SK-N-SH treated with all-trans-retinoic acid at 6 μM for 48 hours (cell line): ENCODE results near the gene AFAP1.

Experiments
- ARNTL ChIP-seq: fragments of 450-650 bp; formaldehyde crosslinking; IDR thresholded peaks from 2 replicates; pipeline ENCODE4 v1.5.0; 2020; ENCODE audit warnings: low read depth, mild to moderate bottlenecking, moderate library complexity, borderline replicate concordance
- PPARA ChIP-seq: fragments of 250-450 bp; sonication (Bioruptor Pico); IDR thresholded peaks from 2 replicates; pipeline ENCODE4 v1.5.0; 2020; ENCODE audit warnings: mild to moderate bottlenecking, borderline replicate concordance
- TOX ChIP-seq: fragments of 250-450 bp; sonication (Bioruptor Pico); IDR thresholded peaks from 2 replicates; pipeline ENCODE4 v1.8.0; 2021; ENCODE audit warnings: mild to moderate bottlenecking, moderate library complexity, borderline replicate concordance
- ZFP3 ChIP-seq: fragments of 250-450 bp; sonication (Bioruptor Pico); IDR thresholded peaks from 2 replicates; pipeline ENCODE4 v1.5.0; 2020; ENCODE audit warnings: mild to moderate bottlenecking, moderate library complexity
- TF ChIP-seq, protein P1 (sequence below): fragments of 250-450 bp; sonication (Bioruptor Pico); IDR thresholded peaks from 2 replicates; pipeline ENCODE4 v1.5.1; 2020; ENCODE audit warnings: low read depth, mild to moderate bottlenecking, moderate library complexity
- TF ChIP-seq, protein P2 (sequence below): fragments of 250-450 bp; sonication (Bioruptor Pico); IDR thresholded peaks from 2 replicates; pipeline ENCODE4 v1.8.0; 2020; ENCODE audit warnings: mild to moderate bottlenecking, moderate library complexity, borderline replicate concordance

DNA sequence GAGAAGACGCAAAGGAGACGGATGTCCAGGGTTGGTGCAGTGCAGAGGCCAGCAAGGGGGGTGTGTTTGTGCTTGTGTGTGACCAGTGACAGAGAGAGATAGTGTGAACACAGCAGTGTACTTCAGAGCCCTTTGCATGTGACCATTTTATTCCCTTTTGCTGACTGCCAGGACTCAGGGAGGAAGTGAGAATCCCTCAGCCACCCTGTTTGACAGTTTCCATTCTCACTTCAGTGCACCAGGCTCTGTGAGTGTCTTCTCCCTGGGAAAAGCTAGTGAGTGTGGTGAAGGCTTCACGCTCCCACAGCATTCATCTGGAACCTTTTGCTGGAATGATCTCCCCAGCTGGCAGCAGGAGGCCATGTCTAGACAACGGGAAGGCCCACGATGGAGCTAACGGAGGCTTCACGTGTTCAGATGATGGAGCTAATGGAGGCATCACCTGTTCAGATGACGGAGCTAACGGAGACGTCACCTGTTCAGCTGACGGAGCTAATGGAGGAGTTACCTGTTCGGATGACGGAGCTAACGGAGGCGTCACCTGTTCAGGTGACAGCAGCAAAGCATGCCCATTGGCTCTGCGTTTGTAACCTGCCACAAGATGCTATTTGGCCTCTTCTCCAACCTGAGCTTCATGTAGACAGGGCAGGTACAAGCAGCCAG is 195.4 kb downstream of the AFAP1 start:
- TF ChIP-seq, protein P1, sequence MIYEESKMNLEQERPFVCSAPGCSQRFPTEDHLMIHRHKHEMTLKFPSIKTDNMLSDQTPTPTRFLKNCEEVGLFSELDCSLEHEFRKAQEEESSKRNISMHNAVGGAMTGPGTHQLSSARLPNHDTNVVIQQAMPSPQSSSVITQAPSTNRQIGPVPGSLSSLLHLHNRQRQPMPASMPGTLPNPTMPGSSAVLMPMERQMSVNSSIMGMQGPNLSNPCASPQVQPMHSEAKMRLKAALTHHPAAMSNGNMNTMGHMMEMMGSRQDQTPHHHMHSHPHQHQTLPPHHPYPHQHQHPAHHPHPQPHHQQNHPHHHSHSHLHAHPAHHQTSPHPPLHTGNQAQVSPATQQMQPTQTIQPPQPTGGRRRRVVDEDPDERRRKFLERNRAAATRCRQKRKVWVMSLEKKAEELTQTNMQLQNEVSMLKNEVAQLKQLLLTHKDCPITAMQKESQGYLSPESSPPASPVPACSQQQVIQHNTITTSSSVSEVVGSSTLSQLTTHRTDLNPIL (CRISPR knock-in tag) = no peak
- TF ChIP-seq ARNTL (CRISPR knock-in tag) (no peak), PPARA (no peak), TOX (CRISPR knock-in tag) (no peak), ZFP3 (CRISPR knock-in tag) (no peak)
- TF ChIP-seq, protein P2, sequence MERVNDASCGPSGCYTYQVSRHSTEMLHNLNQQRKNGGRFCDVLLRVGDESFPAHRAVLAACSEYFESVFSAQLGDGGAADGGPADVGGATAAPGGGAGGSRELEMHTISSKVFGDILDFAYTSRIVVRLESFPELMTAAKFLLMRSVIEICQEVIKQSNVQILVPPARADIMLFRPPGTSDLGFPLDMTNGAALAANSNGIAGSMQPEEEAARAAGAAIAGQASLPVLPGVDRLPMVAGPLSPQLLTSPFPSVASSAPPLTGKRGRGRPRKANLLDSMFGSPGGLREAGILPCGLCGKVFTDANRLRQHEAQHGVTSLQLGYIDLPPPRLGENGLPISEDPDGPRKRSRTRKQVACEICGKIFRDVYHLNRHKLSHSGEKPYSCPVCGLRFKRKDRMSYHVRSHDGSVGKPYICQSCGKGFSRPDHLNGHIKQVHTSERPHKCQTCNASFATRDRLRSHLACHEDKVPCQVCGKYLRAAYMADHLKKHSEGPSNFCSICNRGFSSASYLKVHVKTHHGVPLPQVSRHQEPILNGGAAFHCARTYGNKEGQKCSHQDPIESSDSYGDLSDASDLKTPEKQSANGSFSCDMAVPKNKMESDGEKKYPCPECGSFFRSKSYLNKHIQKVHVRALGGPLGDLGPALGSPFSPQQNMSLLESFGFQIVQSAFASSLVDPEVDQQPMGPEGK (CRISPR knock-in tag) = no peak
